HG03060 (cell line): ENCODE results near the gene C14orf132.

ENCODE experiments used
- ATAC-seq: cut with Tn5 transposase; IDR thresholded peaks from one replicate; pipeline ENCODE4 v1.9.1; 2021; ENCODE audit warnings: low read depth, moderate number of reproducible peaks; ENCODE audit not compliant: unreplicated experiment

The C14orf132 gene

GRCh38 chr14:96139879-96140278 is 100.7 kb downstream of the C14orf132 start:
- ATAC-seq = no peak

DNA sequence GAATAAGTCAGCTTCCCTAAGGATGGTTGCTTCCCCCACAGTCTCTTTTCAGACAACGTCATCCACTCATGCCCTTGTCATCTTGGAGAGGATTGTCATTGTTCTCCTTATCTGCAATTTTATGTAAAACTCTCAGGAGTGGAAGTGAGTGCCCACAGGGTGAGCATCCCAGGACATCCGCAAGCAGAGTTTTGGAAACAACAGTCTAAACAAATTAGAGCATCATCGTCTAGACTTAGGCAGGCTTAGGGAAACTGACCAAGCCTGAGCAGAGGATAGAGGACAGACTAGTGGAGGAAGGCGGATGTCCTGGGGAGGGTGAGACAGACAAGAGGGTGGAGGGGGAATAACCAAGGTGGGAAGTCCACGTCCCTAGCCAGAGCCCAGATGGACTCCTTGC is 101.8 kb downstream of the C14orf132 start:
- no peak for ATAC-seq
